HepG2 (cell line): Measurements from ENCODE around the gene MYL4. TPM values are rescaled to one million over a fixed set of nuclear protein-coding genes. Genes with fewer than 3 reads are reported as not detected.
A peak's percentile ranks its signal among the peaks of the same experiment; 100 is the strongest.

ENCODE experiments used
- DNMT1 ChIP-seq: sonication (generic); formaldehyde crosslinking; IDR thresholded peaks from 2 replicates; pipeline ENCODE4 v1.5.1; 2020; ENCODE audit warnings: mild to moderate bottlenecking, missing genetic modification reagents
- GLMP ChIP-seq: sonication (generic); formaldehyde crosslinking; IDR thresholded peaks from 2 replicates; pipeline ENCODE4 v1.9.0; 2021; ENCODE audit warnings: missing genetic modification reagents, mild to moderate bottlenecking, borderline replicate concordance
- HNF4A ChIP-seq: sonication (generic); formaldehyde crosslinking; IDR thresholded peaks from 2 replicates; pipeline ENCODE4 v1.4.0; 2020; ENCODE audit warnings: missing genetic modification reagents
- HNRNPK ChIP-seq: fragments of 200-400 bp; formaldehyde crosslinking; IDR thresholded peaks from 2 replicates; pipeline ENCODE4 v1.6.1; 2018; ENCODE audit warnings: low read length, low read depth, moderate library complexity, mild to moderate bottlenecking; ENCODE audit not compliant: poor library complexity, severe bottlenecking
- MAF1 ChIP-seq: sonication (generic); formaldehyde crosslinking; IDR thresholded peaks from 2 replicates; pipeline ENCODE4 v1.5.0; 2020; ENCODE audit warnings: missing genetic modification reagents, borderline replicate concordance
- NFYC ChIP-seq: IDR thresholded peaks from 2 replicates; pipeline ENCODE4 v1.6.1; 2016; ENCODE audit warnings: missing genetic modification reagents, missing compliant biosample characterization
- PHB2 ChIP-seq: fragments of 450-650 bp; IDR thresholded peaks from 2 replicates; pipeline ENCODE4 v1.6.1; 2018; ENCODE audit not compliant: partially characterized antibody
- RARG ChIP-seq: sonication (generic); formaldehyde crosslinking; IDR thresholded peaks from 2 replicates; pipeline ENCODE4 v1.4.0; 2020; ENCODE audit warnings: low read depth, mild to moderate bottlenecking, missing genetic modification reagents
- RXRA ChIP-seq: sonication (generic); formaldehyde crosslinking; IDR thresholded peaks from 2 replicates; pipeline ENCODE4 v1.5.1; 2020; ENCODE audit warnings: missing genetic modification reagents
- SIX4 ChIP-seq: sonication (generic); formaldehyde crosslinking; IDR thresholded peaks from 2 replicates; pipeline ENCODE4 v1.4.0; 2020; ENCODE audit warnings: missing genetic modification reagents
- STAT5B ChIP-seq: sonication (generic); formaldehyde crosslinking; IDR thresholded peaks from 2 replicates; pipeline ENCODE4 v1.4.0; 2020; ENCODE audit warnings: missing genetic modification reagents
- U2AF1 ChIP-seq: fragments of 200-400 bp; formaldehyde crosslinking; optimal IDR thresholded peaks from 2 replicates; pipeline ENCODE3; 2017; ENCODE audit warnings: mild to moderate bottlenecking, low read depth, low read length
- ZFY ChIP-seq: sonication (generic); formaldehyde crosslinking; IDR thresholded peaks from 2 replicates; pipeline ENCODE4 v1.4.0; 2020; ENCODE audit warnings: missing genetic modification reagents
- ZGPAT ChIP-seq: IDR thresholded peaks from 2 replicates; pipeline ENCODE4 v1.6.1; 2016; ENCODE audit warnings: mild to moderate bottlenecking
- ZNF205 ChIP-seq: IDR thresholded peaks from 2 replicates; pipeline ENCODE4 v1.6.1; 2018; ENCODE audit warnings: missing biosample characterization, missing genetic modification reagents
- ZNF562 ChIP-seq: sonication (generic); formaldehyde crosslinking; IDR thresholded peaks from 2 replicates; pipeline ENCODE4 v1.8.0; 2022; ENCODE audit warnings: missing genetic modification reagents, borderline replicate concordance
- ZNF563 ChIP-seq: sonication (generic); formaldehyde crosslinking; IDR thresholded peaks from 2 replicates; pipeline ENCODE4 v1.8.0; 2022; ENCODE audit warnings: mild to moderate bottlenecking, moderate library complexity, missing genetic modification reagents
- ZNF574 ChIP-seq: sonication (generic); formaldehyde crosslinking; IDR thresholded peaks from 2 replicates; pipeline ENCODE4 v1.4.0; 2020; ENCODE audit warnings: missing genetic modification reagents
- ZNF639 ChIP-seq: conservative IDR thresholded peaks from 2 replicates; pipeline ENCODE4 v1.6.1; 2018; ENCODE audit warnings: missing genetic modification reagents
- ZNF737 ChIP-seq: sonication (generic); formaldehyde crosslinking; IDR thresholded peaks from 2 replicates; pipeline ENCODE4 v1.5.0; 2020; ENCODE audit warnings: missing genetic modification reagents, mild to moderate bottlenecking, borderline replicate concordance
- ZNF775 ChIP-seq: sonication (generic); formaldehyde crosslinking; IDR thresholded peaks from 2 replicates; pipeline ENCODE4 v1.4.0; 2020; ENCODE audit warnings: missing genetic modification reagents, mild to moderate bottlenecking, moderate library complexity, borderline replicate concordance
- ZNF788 ChIP-seq: sonication (generic); formaldehyde crosslinking; IDR thresholded peaks from 2 replicates; pipeline ENCODE4 v1.5.0; 2020; ENCODE audit warnings: mild to moderate bottlenecking, missing genetic modification reagents, borderline replicate concordance
- ZNF841 ChIP-seq: sonication (generic); formaldehyde crosslinking; IDR thresholded peaks from 2 replicates; pipeline ENCODE4 v1.8.1; 2023; ENCODE audit warnings: missing genetic modification reagents, borderline replicate concordance
- ZZZ3 ChIP-seq: sonication (generic); formaldehyde crosslinking; IDR thresholded peaks from 2 replicates; pipeline ENCODE4 v1.4.0; 2020; ENCODE audit warnings: missing genetic modification reagents, mild to moderate bottlenecking, borderline replicate concordance
- polyA plus RNA-seq, 8 experiments: library from polyadenylated mRNA; depleted of rRNA in 3 of 8; stranded (reverse) in 7 of 8; unstranded in 1 of 8; fragments of >200 nt; fragmentation: Illumina TruSeq in 4 of 8; extraction: Trizol in 4 of 8; gene quantifications; 2 replicates each; pipeline versions ENCODE4 v1.2.1 to v1.2.3, GENCODE V29; 2011 to 2016; ENCODE audit warnings: low read depth in 4 of 8, missing spikeins in 1 of 8, mixed read lengths in 1 of 8; ENCODE audit not compliant: insufficient read depth in 1 of 8
- total RNA-seq, 5 experiments: library from RNA; depleted of rRNA; stranded (reverse); fragments of >200 nt; fragmentation: Illumina TruSeq; extraction: Trizol; gene quantifications; 2 replicates each; pipeline ENCODE4 v1.2.3, GENCODE V29; 2016; ENCODE audit warnings: low read depth in 1 of 5

The MYL4 gene
- total and polyA plus RNA-seq, 2 of the 13 experiments (the other 11 are each of a cell fraction or from before 2014, with no cell fraction given) = not detected

GRCh38 chr17:47188876-47189731, 20.0 kb upstream of the MYL4 start, which contains the start of gene CDC27 (continued):
- TF ChIP-seq RXRA (CRISPR knock-in tag) (peak; percentile 96), ZNF205 (CRISPR knock-in tag) (peak; percentile 77; the same call in 1 of the 2 replicates), ZNF788 (CRISPR knock-in tag) (peak; percentile 86), ZNF562 (CRISPR knock-in tag) (no peak), HNF4A (CRISPR knock-in tag) (peak; percentile 27; the same call in 1 of the 2 replicates), STAT5B (no peak; the same call in 1 of the 2 replicates), RARG (CRISPR knock-in tag) (no peak), ZFY (CRISPR knock-in tag) (peak; percentile 100), DNMT1 (peak; percentile 91), ZZZ3 (CRISPR knock-in tag) (peak; percentile 100), GLMP (peak; percentile 57; the same call in 1 of the 2 replicates), PHB2 (no peak), ZNF841 (CRISPR knock-in tag) (peak; percentile 67; the same call in 1 of the 2 replicates), HNRNPK (no peak), SIX4 (CRISPR knock-in tag) (no peak; the same call in 1 of the 2 replicates), ZGPAT (peak; percentile 91), ZNF574 (peak; percentile 90), NFYC (no peak; the same call in none of the 2 replicates), ZNF737 (no peak; the same call in 1 of the 2 replicates), MAF1 (CRISPR knock-in tag) (peak; percentile 85), ZNF639 (peak; percentile 75), ZNF563 (CRISPR knock-in tag) (peak; percentile 93), ZNF775 (CRISPR knock-in tag) (no peak), U2AF1 (peak; percentile 78)
